ENCODE data around the gene CACNA2D4. TPM values are rescaled to one million over a fixed set of nuclear protein-coding genes. Genes with fewer than 3 reads are reported as not detected.

Gene CACNA2D4
- total and polyA plus RNA-seq, 12 donors = 0.54 to 9.1 (median 3.1) TPM

- Histone ChIP-seq H3K9me3 (replicated peaks in 1 of 3) (no peaks in the 10 kb centered on the region), H3K27ac (no peak overlapping the region), H3K27me3 (no peaks in the 10 kb centered on the region), H3K4me3 (no peak overlapping the region), H3K4me1 (replicated peaks in 1 of 2) (no peaks in the 10 kb centered on the region), H3K36me3 (replicated peaks in 1 of 2) (no peaks in the 10 kb centered on the region)
- no peak for DNase-seq
- intact Hi-C loops (cut with DNase I) = no loop called here
- TF ChIP-seq CTCF (IDR thresholded peaks at IDR 0.05) = no peak
- TF ChIP-seq POLR2A (IDR thresholded peaks at IDR 0.05) = no peak
- WGBS, 4 donors = 60 to 70% (median 64%) methylated on average over 2 to 3 of the region's 3 CpGs
Measured at GRCh38 chr12:1843641-1844005, 74.8 kb downstream of the CACNA2D4 start.

GRCh38 chr12:1842905-1843640, 75.4 kb downstream of the CACNA2D4 start:
- Histone ChIP-seq H3K27ac (no peak overlapping the region), H3K9me3 (replicated peaks in 1 of 3) (no peaks in the 10 kb centered on the region), H3K36me3 (replicated peaks in 1 of 2) (no peaks in the 10 kb centered on the region), H3K4me3 (no peak overlapping the region), H3K27me3 (no peaks in the 10 kb centered on the region), H3K4me1 (replicated peaks in 1 of 2) (no peaks in the 10 kb centered on the region)
- no peak for DNase-seq
- 68 to 74% (median 72%) methylated on average over 12 to 16 of the region's 16 CpGs for WGBS, 4 donors
- no peak for TF ChIP-seq CTCF (IDR thresholded peaks at IDR 0.05)
- TF ChIP-seq POLR2A (IDR thresholded peaks at IDR 0.05) = no peak
- intact Hi-C loops (cut with DNase I) = no loop called here

- Histone ChIP-seq H3K4me1 (replicated peaks in 1 of 2) (no peaks in the 10 kb centered on the region), H3K9me3 (replicated peaks in 1 of 3) (no peaks in the 10 kb centered on the region), H3K27me3 (no peaks in the 10 kb centered on the region), H3K4me3 (no peak overlapping the region), H3K36me3 (replicated peaks in 1 of 2) (no peaks in the 10 kb centered on the region), H3K27ac (no peak overlapping the region)
- TF ChIP-seq POLR2A (IDR thresholded peaks at IDR 0.05) = no peak
- TF ChIP-seq CTCF (IDR thresholded peaks at IDR 0.05) = no peak
- intact Hi-C loops (cut with DNase I) = no loop called here
- no peak for DNase-seq
- 66 to 77% (median 69%) methylated on average over 6 to 18 of the region's 18 CpGs for WGBS, 4 donors
Measured at GRCh38 chr12:1842183-1842904, 76.1 kb downstream of the CACNA2D4 start.

GRCh38 chr12:1841586-1842182, 76.8 kb downstream of the CACNA2D4 start:
- Histone ChIP-seq H3K36me3 (replicated peaks in 1 of 2) (no peaks in the 10 kb centered on the region), H3K27ac (no peak overlapping the region), H3K27me3 (no peaks in the 10 kb centered on the region), H3K4me3 (no peak overlapping the region), H3K9me3 (replicated peaks in 1 of 3) (no peaks in the 10 kb centered on the region), H3K4me1 (replicated peaks in 1 of 2) (no peaks in the 10 kb centered on the region)
- DNase-seq = no peak
- WGBS, 4 donors = 77 to 87% (median 82%) methylated on average over 8 to 13 of the region's 13 CpGs
- no peak for TF ChIP-seq POLR2A (IDR thresholded peaks at IDR 0.05)
- no peak for TF ChIP-seq CTCF (IDR thresholded peaks at IDR 0.05)
- intact Hi-C loops (cut with DNase I) = no loop called here

Data from adrenal gland (tissue), 12 donors.